ENCODE results near the gene SLC1A3. TPM values are rescaled to one million over a fixed set of nuclear protein-coding genes. Genes with fewer than 3 reads are reported as not detected.
"Not testable (repeated sequence)": the region's sequence is repeated elsewhere in the genome, so short reads cannot be mapped to it uniquely, and the experiment has no call there.

SLC1A3 gene
- total RNA-seq, 1 donor from 2014 or later, result 1.6 TPM

GRCh38 chr5:36641431-36641830, 35.0 kb downstream of the SLC1A3 start:
- no peak for TF ChIP-seq CTCF (IDR thresholded peaks at IDR 0.05; ENCODE audit: partially characterized antibody, unreplicated experiment)
- Mint-ChIP-seq H3K27me3 (ENCODE audit: unreplicated experiment) (peaks cover under 1% of the 10 kb centered on the region), H3K4me1 (ENCODE audit: low read depth, unreplicated experiment) (no peaks in the 10 kb centered on the region), H3K36me3 (ENCODE audit: unreplicated experiment) (no peaks in the 10 kb centered on the region), H3K9me3 (ENCODE audit: unreplicated experiment) (no peaks in the 10 kb centered on the region), H3K27ac (ENCODE audit: unreplicated experiment) (no peak overlapping the region), H3K4me3 (ENCODE audit: unreplicated experiment) (no peak overlapping the region)
- DNase-seq, result no peak

GRCh38 chr5:36642089-36642488, 35.7 kb downstream of the SLC1A3 start:
- no peak overlapping the region for H3K27ac Mint-ChIP-seq (ENCODE audit: unreplicated experiment)
- no peaks in the 10 kb centered on the region for H3K27me3 Mint-ChIP-seq (ENCODE audit: unreplicated experiment)
- H3K36me3 Mint-ChIP-seq (ENCODE audit: unreplicated experiment), result no peaks in the 10 kb centered on the region
- no peak for DNase-seq
- no peaks in the 10 kb centered on the region for H3K9me3 Mint-ChIP-seq (ENCODE audit: unreplicated experiment)
- H3K4me3 Mint-ChIP-seq (ENCODE audit: unreplicated experiment), result no peak overlapping the region
- no peak for TF ChIP-seq CTCF (IDR thresholded peaks at IDR 0.05; ENCODE audit: partially characterized antibody, unreplicated experiment)
- no peaks in the 10 kb centered on the region for H3K4me1 Mint-ChIP-seq (ENCODE audit: low read depth, unreplicated experiment)

- H3K9me3 Mint-ChIP-seq (ENCODE audit: unreplicated experiment), result no peaks in the 10 kb centered on the region
- no peak overlapping the region for H3K4me3 Mint-ChIP-seq (ENCODE audit: unreplicated experiment)
Observed at GRCh38 chr5:36643162-36643561, 36.8 kb downstream of the SLC1A3 start.

GRCh38 chr5:36643841-36644240, 37.4 kb downstream of the SLC1A3 start:
- not testable (repeated sequence) for H3K9me3 Mint-ChIP-seq (ENCODE audit: unreplicated experiment); H3K36me3 Mint-ChIP-seq (ENCODE audit: unreplicated experiment); H3K4me1 Mint-ChIP-seq (ENCODE audit: low read depth, unreplicated experiment); H3K27me3 Mint-ChIP-seq (ENCODE audit: unreplicated experiment); DNase-seq; H3K27ac Mint-ChIP-seq (ENCODE audit: unreplicated experiment); H3K4me3 Mint-ChIP-seq (ENCODE audit: unreplicated experiment)

More at GRCh38 chr5:36643162-36643561, 36.8 kb downstream of the SLC1A3 start:
- no peak for DNase-seq
- TF ChIP-seq CTCF (IDR thresholded peaks at IDR 0.05; ENCODE audit: partially characterized antibody, unreplicated experiment), result no peak
- H3K27ac Mint-ChIP-seq (ENCODE audit: unreplicated experiment), result no peak overlapping the region
- H3K4me1 Mint-ChIP-seq (ENCODE audit: low read depth, unreplicated experiment), result no peaks in the 10 kb centered on the region
- H3K27me3 Mint-ChIP-seq (ENCODE audit: unreplicated experiment), result no peaks in the 10 kb centered on the region
- H3K36me3 Mint-ChIP-seq (ENCODE audit: unreplicated experiment), result no peaks in the 10 kb centered on the region

- no peak overlapping the region for H3K4me3 Mint-ChIP-seq (ENCODE audit: unreplicated experiment)
- H3K9me3 Mint-ChIP-seq (ENCODE audit: unreplicated experiment), result no peaks in the 10 kb centered on the region
- no peak for TF ChIP-seq CTCF (IDR thresholded peaks at IDR 0.05; ENCODE audit: partially characterized antibody, unreplicated experiment)
- no peaks in the 10 kb centered on the region for H3K36me3 Mint-ChIP-seq (ENCODE audit: unreplicated experiment)
- no peak for DNase-seq
- no peak overlapping the region for H3K27ac Mint-ChIP-seq (ENCODE audit: unreplicated experiment)
- H3K27me3 Mint-ChIP-seq (ENCODE audit: unreplicated experiment), result no peaks in the 10 kb centered on the region
- no peaks in the 10 kb centered on the region for H3K4me1 Mint-ChIP-seq (ENCODE audit: low read depth, unreplicated experiment)
Observed at GRCh38 chr5:36644727-36645126, 38.3 kb downstream of the SLC1A3 start.

- no peak for TF ChIP-seq CTCF (IDR thresholded peaks at IDR 0.05; ENCODE audit: partially characterized antibody, unreplicated experiment)
- no peak overlapping the region for H3K27ac Mint-ChIP-seq (ENCODE audit: unreplicated experiment)
- no peaks in the 10 kb centered on the region for H3K4me1 Mint-ChIP-seq (ENCODE audit: low read depth, unreplicated experiment)
- no peak overlapping the region for H3K4me3 Mint-ChIP-seq (ENCODE audit: unreplicated experiment)
- no peaks in the 10 kb centered on the region for H3K9me3 Mint-ChIP-seq (ENCODE audit: unreplicated experiment)
- no peak for DNase-seq
- no peaks in the 10 kb centered on the region for H3K36me3 Mint-ChIP-seq (ENCODE audit: unreplicated experiment)
- no peaks in the 10 kb centered on the region for H3K27me3 Mint-ChIP-seq (ENCODE audit: unreplicated experiment)
Observed at GRCh38 chr5:36646100-36646499, 39.7 kb downstream of the SLC1A3 start.
